Loucy (cell line): Measurements from ENCODE around the gene PLXNA2.

ENCODE experiments used
- EZH2phosphoT487 ChIP-seq: fragments of 200-600 bp; IDR thresholded peaks from 2 replicates; pipeline ENCODE4 v1.6.1; 2018; ENCODE audit warnings: antibody characterized with exemption, mild to moderate bottlenecking, moderate library complexity, borderline replicate concordance
- TF ChIP-seq, protein P1 (sequence below): fragments of 200-600 bp; sonication (generic); conservative IDR thresholded peaks from 2 replicates; pipeline ENCODE4 v1.5.1; 2014; ENCODE audit warnings: mild to moderate bottlenecking, antibody characterized with exemption, low read length

DNA sequence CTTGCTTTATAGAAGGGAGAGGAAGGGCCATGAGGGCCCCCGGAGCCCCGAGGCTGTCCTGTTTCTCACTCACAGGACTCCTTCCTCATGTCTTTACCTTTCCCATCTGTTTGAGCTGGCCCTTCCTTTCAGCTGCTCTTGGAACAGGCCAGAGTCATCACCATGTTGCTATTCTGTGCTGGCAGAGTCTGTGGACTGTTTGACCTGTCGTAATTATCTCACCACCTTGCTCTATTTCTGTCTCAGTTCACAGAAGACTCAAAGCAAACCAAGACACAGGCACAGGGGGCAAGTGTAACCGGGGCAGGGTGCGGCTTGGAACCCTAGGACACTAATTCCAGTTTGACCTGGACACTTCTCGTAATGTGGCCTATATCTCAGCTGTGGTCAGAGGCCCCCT is 228.9 kb downstream of the PLXNA2 start:
- TF ChIP-seq, protein P1, sequence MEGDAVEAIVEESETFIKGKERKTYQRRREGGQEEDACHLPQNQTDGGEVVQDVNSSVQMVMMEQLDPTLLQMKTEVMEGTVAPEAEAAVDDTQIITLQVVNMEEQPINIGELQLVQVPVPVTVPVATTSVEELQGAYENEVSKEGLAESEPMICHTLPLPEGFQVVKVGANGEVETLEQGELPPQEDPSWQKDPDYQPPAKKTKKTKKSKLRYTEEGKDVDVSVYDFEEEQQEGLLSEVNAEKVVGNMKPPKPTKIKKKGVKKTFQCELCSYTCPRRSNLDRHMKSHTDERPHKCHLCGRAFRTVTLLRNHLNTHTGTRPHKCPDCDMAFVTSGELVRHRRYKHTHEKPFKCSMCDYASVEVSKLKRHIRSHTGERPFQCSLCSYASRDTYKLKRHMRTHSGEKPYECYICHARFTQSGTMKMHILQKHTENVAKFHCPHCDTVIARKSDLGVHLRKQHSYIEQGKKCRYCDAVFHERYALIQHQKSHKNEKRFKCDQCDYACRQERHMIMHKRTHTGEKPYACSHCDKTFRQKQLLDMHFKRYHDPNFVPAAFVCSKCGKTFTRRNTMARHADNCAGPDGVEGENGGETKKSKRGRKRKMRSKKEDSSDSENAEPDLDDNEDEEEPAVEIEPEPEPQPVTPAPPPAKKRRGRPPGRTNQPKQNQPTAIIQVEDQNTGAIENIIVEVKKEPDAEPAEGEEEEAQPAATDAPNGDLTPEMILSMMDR, result no peak
- no peak for TF ChIP-seq EZH2phosphoT487
